HL-60 (cell line): ENCODE measurements around the gene SULT2B1.
A peak's percentile ranks its signal among the peaks of the same experiment; 100 is the strongest.

ENCODE experiments used
- DNase-seq, 2 experiments: peaks; one replicate each; pipeline ENCODE4 v3.0.0-alpha.2; 2010 to 2020; ENCODE audit warnings: low read depth in 1 of 2, low spot score in 1 of 2
- H3K27ac ChIP-seq: fragments of 250-450 bp; sonication (Bioruptor Pico); replicated peaks from 2 replicates; pipeline ENCODE4 v1.5.1; 2020; ENCODE audit warnings: mild to moderate bottlenecking, moderate library complexity
- H3K27me3 ChIP-seq: fragments of 250-450 bp; sonication (Bioruptor Pico); 2 replicates; pipeline ENCODE4 v1.5.1; 2021; ENCODE audit warnings: mild to moderate bottlenecking, moderate library complexity; ENCODE audit not compliant: insufficient read depth, poor library complexity, severe bottlenecking
- H3K4me3 ChIP-seq: replicated peaks from 2 replicates; pipeline ENCODE4 v1.5.1; 2011; ENCODE audit warnings: mild to moderate bottlenecking, control low read depth, low read length; ENCODE audit not compliant: insufficient read depth
- GABPA ChIP-seq: IDR thresholded peaks from 2 replicates; pipeline ENCODE4 v1.6.1; 2012; ENCODE audit warnings: low read depth
- POLR2AphosphoS5 ChIP-seq: IDR thresholded peaks from 2 replicates; pipeline ENCODE4 v1.6.1; 2012; ENCODE audit warnings: low read depth
- REST ChIP-seq: IDR thresholded peaks from 2 replicates; pipeline ENCODE4 v1.6.1; 2012; ENCODE audit warnings: low read depth; ENCODE audit not compliant: insufficient replicate concordance
- SPI1 ChIP-seq: IDR thresholded peaks from 2 replicates; pipeline ENCODE4 v1.6.1; 2012; ENCODE audit warnings: low read depth, mild to moderate bottlenecking, borderline replicate concordance
- TF ChIP-seq, protein P1 (sequence below): IDR thresholded peaks from one replicate; pipeline ENCODE4 v1.5.1; 2011; ENCODE audit warnings: low read length, control low read depth, inconsistent platforms; ENCODE audit not compliant: insufficient read depth

Gene SULT2B1

GRCh38 chr19:48587387-48587786 is 35.4 kb downstream of the SULT2B1 start:
- Histone ChIP-seq H3K27ac (no peak overlapping the region), H3K27me3 (no peaks in the 10 kb centered on the region), H3K4me3 (no peak overlapping the region)
- no peak for TF ChIP-seq POLR2AphosphoS5
- TF ChIP-seq GABPA, result no peak
- no peak for TF ChIP-seq SPI1
- TF ChIP-seq, protein P1, sequence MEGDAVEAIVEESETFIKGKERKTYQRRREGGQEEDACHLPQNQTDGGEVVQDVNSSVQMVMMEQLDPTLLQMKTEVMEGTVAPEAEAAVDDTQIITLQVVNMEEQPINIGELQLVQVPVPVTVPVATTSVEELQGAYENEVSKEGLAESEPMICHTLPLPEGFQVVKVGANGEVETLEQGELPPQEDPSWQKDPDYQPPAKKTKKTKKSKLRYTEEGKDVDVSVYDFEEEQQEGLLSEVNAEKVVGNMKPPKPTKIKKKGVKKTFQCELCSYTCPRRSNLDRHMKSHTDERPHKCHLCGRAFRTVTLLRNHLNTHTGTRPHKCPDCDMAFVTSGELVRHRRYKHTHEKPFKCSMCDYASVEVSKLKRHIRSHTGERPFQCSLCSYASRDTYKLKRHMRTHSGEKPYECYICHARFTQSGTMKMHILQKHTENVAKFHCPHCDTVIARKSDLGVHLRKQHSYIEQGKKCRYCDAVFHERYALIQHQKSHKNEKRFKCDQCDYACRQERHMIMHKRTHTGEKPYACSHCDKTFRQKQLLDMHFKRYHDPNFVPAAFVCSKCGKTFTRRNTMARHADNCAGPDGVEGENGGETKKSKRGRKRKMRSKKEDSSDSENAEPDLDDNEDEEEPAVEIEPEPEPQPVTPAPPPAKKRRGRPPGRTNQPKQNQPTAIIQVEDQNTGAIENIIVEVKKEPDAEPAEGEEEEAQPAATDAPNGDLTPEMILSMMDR, result no peak
- TF ChIP-seq REST, result no peak
- DNase-seq, result no peak

GRCh38 chr19:48588670-48589401 is 36.9 kb downstream of the SULT2B1 start:
- Histone ChIP-seq H3K27ac (no peak overlapping the region), H3K27me3 (no peaks in the 10 kb centered on the region), H3K4me3 (peak overlapping the region; percentile 46)
- DNase-seq, result peak; percentile 74 to 84
- TF ChIP-seq, protein P1, result peak; percentile 81
- no peak for TF ChIP-seq REST

DNA sequence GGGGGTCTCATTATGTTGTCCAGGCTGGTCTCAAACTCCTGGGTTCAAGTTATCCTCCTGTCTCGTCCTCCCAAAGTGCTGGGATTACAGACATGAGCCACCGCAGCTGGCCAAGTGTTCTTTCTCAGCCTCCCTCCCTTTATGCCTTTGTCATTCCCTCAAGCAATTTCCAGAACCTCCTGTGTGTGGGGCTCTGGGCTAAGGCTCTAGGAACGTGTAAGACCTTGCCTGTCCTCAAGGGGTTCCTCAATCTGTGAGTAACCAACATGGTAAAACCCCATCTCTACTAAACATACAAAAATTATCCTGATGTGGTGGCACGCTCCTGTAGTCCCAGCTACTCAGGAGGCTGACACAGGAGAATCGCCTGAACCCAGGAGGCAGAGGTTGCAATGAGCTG is 39.0 kb downstream of the SULT2B1 start:
- Histone ChIP-seq H3K27ac (no peak overlapping the region), H3K4me3 (no peak overlapping the region), H3K27me3 (no peaks in the 10 kb centered on the region)
- DNase-seq, result no peak
- TF ChIP-seq REST, result no peak
- TF ChIP-seq POLR2AphosphoS5, result no peak
- TF ChIP-seq GABPA, result no peak
- TF ChIP-seq, protein P1, result no peak
- no peak for TF ChIP-seq SPI1
